H7 (cell line): ENCODE results near the gene MDM4. TPM values are rescaled to one million over a fixed set of nuclear protein-coding genes. Genes with fewer than 3 reads are reported as not detected.
"Not testable (repeated sequence)": the region's sequence is repeated elsewhere in the genome, so short reads cannot be mapped to it uniquely, and the experiment has no call there.

Source experiments
- DNase-seq: peaks from one replicate; pipeline ENCODE4 v3.0.0; 2012
- H3K27me3 ChIP-seq: 2 replicates; pipeline ENCODE4 v1.6.0; 2011; ENCODE audit warnings: mild to moderate bottlenecking, low read length; ENCODE audit not compliant: control insufficient read depth, insufficient read depth
- H3K36me3 ChIP-seq: replicated peaks from 2 replicates; pipeline ENCODE4 v1.5.1; 2011; ENCODE audit warnings: low read length; ENCODE audit not compliant: control insufficient read depth, insufficient read depth
- H3K4me3 ChIP-seq: 2 replicates; pipeline ENCODE4 v1.5.1; 2011; ENCODE audit warnings: low read depth, mild to moderate bottlenecking, control low read depth, low read length, moderate library complexity; ENCODE audit not compliant: insufficient read depth
- total RNA-seq: library from RNA; depleted of rRNA; stranded (reverse); fragments of >200 nt; shearing (Covaris generic); gene quantifications from 2 replicates; pipeline ENCODE4 v1.2.3, GENCODE V29; 2014

The MDM4 gene
- total RNA-seq, 1 experiment from 2014 or later = 15.9 TPM

DNA sequence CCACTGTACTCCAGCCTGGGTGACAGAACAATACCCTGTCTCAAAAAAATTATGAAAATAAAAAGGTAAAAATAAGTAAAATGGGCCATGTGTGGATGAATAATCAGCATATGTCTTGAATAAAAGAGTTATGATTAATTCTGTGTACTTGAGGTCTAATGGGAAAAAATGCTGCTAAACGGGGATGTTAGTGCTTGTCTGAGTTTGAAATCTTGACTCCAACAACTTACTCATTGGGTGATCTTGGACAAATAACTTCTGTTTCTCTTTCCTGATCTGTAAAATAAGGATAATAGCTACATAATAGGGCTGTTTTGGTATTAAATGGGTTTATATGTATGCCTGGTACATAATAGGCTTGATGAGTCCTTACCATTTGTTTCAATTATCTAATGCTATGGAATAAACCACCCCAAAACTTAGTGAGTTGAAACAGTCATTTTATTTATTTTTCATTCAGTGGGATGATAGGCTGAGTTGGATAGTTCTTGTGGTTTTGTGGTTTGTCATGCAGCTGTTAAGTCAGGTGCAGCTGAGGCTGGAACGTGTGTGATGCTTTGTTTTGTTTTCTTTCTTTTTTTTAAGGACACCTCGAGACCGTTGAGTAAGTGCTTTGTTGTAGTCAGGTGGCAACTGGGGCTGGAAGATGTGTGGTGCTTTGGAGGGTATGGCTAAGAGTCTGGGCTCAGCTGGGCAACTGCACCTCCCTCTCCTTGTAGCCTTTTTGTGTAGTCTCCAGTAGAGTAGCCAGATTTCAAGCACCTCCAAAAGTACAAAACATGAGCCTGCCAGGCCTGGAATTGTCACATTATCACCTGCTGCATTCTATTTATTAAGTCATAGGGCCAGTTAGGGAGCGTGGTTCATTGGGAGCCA is 4.9 kb downstream of the MDM4 start:
- H3K36me3 ChIP-seq = peaks cover 5% of the 10 kb centered on the region
- no peak for DNase-seq
- H3K4me3 ChIP-seq = no peak overlapping the region
- no peaks in the 10 kb centered on the region for H3K27me3 ChIP-seq

DNA sequence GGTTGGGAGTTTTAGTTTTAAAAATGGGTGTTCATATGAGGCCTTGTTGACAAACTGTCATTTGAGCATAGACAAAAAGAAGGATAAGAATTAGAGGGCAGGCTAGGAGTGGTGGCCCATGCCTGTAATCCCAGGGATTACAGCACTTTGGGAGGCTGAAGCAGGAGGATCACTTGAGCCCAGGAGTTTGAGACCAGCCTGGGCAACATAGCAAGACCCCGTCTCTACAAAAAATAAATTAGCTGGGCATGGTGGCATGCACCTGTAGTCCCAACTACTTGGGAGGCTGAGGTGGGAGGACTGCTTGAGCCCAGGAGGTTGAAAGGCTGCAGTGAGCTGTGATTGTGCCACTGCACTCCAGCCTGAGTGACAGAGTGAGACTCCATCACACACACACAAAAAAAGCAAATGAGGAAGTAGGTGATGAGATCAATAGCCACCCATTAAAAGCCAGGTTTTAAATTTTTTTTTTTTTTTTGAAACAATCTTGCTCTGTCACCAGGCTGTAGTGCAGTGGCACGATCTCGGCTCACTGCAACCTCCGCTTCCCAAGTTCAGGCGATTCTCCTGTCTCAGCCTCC is 5.8 kb downstream of the MDM4 start:
- not testable (repeated sequence) for DNase-seq, H3K4me3 ChIP-seq, H3K36me3 ChIP-seq, H3K27me3 ChIP-seq

DNA sequence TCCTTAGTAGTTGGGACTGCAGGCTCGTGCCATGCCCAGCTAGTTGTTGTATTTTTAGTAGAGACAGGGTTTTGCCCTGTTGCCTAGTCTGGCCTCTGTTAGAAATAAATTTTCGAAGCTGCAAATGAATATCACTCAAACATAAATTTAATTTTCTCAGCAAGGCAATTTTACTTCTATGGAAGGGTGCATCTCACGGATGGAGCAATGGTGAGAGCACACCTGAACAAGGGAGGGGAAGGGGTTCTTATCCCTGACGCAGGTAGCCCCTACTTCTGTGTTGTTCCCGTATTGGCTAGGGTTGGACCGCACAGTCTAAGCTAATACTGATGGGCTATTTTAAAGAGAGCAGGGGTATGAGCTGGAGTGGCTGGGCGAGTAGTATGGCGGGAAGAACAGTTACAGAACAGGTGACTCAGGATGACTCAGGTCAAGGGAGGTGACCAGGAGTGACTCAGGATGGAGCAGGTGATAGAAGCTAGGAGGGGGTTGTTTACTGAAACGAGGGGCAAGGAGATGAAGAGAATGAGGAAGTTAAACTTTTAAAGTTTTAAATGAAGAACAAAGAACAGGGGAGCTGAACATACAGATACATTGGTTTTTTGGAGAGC is 7.5 kb downstream of the MDM4 start:
- H3K36me3 ChIP-seq = peaks cover 9% of the 10 kb centered on the region
- H3K27me3 ChIP-seq = no peaks in the 10 kb centered on the region
- DNase-seq = no peak
- H3K4me3 ChIP-seq = no peak overlapping the region

DNA sequence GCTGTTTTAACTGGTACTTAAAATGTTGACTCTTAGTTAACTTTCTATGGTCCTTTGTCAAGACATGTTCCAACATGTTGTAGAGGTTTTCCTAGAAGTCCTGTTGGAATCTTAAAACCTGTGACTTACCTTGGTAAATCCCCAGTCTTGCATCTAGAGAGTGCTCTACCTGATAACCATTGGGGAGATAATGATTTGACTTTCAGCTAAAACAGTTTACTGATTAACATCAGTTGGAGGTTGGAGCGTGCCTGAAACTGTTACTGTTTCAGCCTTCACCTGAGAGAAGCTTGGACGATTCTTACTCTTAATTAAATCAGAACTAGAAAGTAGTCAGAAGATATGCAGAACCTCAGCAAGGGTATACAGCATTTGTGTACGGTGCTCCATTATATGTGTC is 8.8 kb downstream of the MDM4 start:
- DNase-seq = no peak
- Histone ChIP-seq H3K4me3 (no peak overlapping the region), H3K27me3 (no peaks in the 10 kb centered on the region), H3K36me3 (peaks cover 19% of the 10 kb centered on the region)

DNA sequence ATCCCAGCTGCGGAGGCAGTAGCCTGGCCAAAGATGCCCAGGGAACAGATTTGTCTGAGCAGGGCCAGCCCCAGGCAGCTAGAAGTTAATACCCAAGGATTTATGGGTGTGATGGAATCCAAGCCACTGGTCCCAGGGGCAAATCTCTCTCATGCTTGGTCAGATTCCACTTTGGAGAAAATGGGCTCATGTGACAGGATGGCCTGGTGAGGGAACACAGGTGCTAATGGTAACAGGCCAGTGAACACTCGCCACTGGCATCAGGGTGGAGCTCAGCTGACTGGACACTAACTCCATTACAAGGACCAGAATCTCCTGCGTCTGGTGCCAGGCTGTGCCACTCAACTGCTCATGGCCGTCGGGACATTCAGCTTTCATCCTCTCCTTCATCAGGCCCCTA is 12.0 kb downstream of the MDM4 start:
- Histone ChIP-seq H3K27me3 (no peaks in the 10 kb centered on the region), H3K4me3 (no peak overlapping the region), H3K36me3 (peaks cover 34% of the 10 kb centered on the region)
- DNase-seq = no peak

DNA sequence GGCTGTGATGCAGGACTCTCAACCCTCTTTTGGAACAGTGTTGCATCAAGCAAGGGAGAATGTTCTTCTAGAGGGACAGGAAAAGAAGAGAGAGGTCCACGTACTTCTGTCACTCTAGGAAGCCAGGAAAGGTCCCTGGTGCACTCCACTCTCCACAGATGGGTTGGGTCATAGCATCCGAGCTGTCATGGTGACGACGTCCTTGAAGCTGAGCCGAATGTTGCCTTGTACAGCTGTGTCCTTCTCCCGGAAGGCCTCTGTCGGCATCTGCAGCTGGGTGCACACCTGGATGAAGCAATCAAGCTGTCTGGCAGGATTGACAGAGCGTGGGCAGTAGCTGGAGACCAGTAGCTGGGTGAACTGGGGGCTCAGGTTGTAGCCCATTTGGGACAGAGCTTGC is 12.5 kb downstream of the MDM4 start:
- Histone ChIP-seq H3K36me3 (peaks cover 35% of the 10 kb centered on the region), H3K4me3 (no peak overlapping the region)

DNA sequence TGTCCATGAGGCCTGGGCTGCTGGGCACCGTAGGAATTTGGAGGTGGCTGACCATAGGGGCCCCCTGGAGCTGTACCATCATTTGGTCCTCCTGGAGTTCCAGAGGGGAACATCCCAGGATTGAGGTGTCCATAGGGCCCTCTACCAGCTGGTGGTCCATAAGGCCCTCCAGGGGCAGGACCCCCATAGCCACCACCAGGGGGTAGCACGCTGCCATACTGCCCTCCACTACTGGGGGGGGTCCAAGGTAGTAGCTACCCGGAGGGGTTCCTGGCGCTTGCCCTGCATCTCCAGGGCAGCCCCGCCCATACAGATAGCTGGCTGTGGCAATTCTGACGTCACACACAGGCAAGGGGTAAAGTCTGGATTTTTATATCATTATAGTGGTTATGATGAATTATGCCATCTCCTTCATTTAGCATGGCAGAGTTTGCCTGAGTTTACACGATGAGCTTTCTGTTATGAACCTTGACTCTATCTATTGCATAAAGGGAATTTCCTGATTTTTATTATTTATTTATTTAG is 13.2 kb downstream of the MDM4 start:
- H3K36me3 ChIP-seq = peaks cover 37% of the 10 kb centered on the region
- H3K4me3 ChIP-seq = no peak overlapping the region
- peak; percentile 19 for DNase-seq
- no peaks in the 10 kb centered on the region for H3K27me3 ChIP-seq

More for the DNA sequence above, 12.5 kb downstream of the MDM4 start:
- no peaks in the 10 kb centered on the region for H3K27me3 ChIP-seq
- no peak for DNase-seq

DNA sequence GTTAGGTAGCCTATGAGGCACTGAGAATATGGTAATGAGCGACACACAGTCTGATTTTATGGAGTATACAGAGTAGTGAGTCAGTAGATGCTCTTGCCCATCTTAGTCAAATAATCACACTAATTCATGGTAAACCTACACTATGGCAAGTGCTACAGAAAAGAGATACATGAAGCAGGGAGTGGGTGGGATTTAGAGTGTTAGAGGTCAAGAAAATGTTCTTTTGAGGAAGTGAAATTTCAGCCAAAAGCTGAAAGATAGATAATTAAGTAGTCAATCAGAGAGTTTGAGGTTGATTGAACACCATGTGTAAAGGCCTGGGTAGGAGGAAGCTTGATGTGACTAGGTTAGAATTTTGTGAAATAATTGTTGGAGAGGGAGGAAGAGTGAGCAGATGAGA is 14.7 kb downstream of the MDM4 start:
- H3K36me3 ChIP-seq = peaks cover 38% of the 10 kb centered on the region
- no peak overlapping the region for H3K4me3 ChIP-seq
- no peak for DNase-seq
- H3K27me3 ChIP-seq = no peaks in the 10 kb centered on the region

DNA sequence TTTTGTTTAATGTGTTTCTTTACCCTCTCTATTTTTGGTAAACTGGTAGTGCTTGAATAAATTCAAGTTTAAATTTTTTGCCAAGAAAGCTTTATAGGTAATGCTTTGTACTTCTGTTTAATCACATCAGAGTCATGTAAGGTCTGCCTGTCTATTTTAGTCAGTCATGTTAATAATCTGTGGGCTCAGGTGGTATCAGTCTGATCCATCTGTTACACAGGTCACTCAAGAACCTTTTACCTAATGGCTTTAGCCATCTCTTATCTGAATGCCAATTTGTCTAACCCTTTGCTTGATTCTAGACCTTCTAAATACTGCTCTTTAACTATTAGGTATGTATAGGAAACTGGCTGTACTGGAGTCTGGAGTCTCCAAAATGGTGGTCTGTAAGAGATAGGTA is 16.6 kb downstream of the MDM4 start:
- Histone ChIP-seq H3K36me3 (peaks cover 39% of the 10 kb centered on the region), H3K27me3 (no peaks in the 10 kb centered on the region), H3K4me3 (no peak overlapping the region)
- DNase-seq = no peak

DNA sequence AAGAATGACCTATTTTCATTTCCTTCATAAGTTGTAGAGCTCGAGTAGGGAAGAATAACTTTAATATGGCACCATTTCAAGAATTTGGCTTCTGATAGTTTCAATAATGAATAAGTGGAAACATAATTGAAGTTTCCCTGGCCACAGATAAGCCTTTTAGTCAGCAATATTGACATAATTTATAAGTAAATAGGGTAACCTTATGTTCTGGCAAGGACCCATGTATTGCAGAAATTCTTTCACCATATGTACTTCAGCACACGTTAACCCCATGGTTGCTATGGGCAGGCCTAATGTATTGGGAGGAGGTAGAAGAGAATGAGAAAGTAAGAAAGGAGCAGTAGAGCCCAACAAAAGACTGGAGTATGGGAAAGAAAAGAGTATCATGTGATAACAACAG is 25.4 kb downstream of the MDM4 start:
- DNase-seq = no peak
- Histone ChIP-seq H3K27me3 (no peaks in the 10 kb centered on the region), H3K36me3 (peaks cover 31% of the 10 kb centered on the region), H3K4me3 (no peak overlapping the region)

DNA sequence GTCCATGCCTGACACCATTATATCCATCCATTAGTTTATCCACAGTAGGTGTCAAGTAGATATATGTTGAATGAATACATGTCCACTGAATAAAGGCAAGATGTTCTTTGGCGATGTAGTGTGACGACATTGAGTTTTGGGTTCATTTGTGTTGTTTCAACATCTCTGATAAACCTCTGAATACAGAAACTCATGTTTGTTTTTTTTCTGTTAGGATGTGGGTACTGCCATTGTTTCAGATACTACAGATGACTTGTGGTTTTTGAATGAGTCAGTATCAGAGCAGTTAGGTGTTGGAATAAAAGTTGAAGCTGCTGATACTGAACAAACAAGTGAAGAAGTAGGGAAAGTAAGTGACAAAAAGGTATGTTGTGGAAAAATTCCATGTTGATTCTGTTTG is 28.1 kb downstream of the MDM4 start:
- peaks cover 36% of the 10 kb centered on the region for H3K36me3 ChIP-seq
- H3K27me3 ChIP-seq = no peaks in the 10 kb centered on the region
- no peak for DNase-seq
- no peak overlapping the region for H3K4me3 ChIP-seq

DNA sequence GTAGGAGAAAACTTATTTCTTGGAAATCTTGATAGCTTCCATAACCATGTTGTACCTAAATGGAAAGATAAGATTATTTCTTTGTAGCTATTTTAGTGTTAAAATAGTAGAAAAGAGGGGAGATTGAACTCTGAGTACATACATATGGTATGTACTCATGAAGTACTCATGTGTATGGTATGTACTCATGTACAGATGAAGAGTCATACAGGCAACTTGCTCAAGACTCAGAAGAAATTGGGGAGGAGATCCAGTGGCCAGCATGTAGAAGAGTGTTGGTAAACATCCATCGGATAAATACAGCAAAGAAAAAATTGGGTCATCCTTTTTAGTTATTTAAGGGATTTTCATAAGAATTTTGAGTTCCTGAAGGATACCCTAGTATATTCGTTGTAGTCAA is 29.0 kb downstream of the MDM4 start:
- Histone ChIP-seq H3K27me3 (no peaks in the 10 kb centered on the region), H3K4me3 (no peak overlapping the region), H3K36me3 (peaks cover 43% of the 10 kb centered on the region)
- DNase-seq = no peak

DNA sequence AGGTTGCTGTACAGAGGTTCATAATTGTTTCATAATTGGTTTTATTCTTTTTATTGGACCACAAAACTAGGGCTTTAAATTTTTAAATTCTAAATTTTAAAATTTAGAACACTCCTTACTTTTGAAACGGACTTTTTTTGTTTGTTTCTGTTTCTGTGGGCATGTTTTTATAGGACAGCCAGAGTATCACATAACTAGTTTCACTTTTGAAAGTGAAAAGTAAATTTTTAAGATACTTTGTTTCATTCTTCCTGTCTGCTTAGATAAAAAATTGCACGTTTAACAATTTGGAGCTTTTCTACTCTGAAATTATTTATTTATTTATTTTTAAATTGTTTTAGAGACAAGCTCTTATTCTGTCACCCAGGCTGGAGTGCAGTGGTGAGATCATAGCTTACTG is 29.7 kb downstream of the MDM4 start:
- no peaks in the 10 kb centered on the region for H3K27me3 ChIP-seq
- H3K36me3 ChIP-seq = peaks cover 43% of the 10 kb centered on the region
- no peak overlapping the region for H3K4me3 ChIP-seq
- DNase-seq = no peak

DNA sequence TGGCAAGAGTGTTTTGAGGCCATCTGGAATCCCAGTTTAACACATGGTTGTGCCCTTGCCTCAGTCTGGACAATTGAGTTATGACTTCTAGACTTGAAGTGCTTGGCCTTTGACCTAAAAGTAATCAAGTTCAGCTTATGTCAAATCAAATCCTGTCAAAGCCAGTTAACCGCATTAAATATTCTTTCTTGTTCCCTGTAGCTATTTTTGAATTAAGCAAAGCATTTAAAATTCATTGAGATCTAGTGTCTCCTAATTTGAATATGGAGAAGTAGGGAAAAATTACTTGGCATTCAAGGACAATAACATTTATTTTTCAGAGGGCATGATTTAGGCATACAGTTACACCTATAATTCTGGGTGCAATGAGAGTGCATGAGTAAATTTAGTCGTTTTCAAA is 32.1 kb downstream of the MDM4 start:
- H3K4me3 ChIP-seq = no peak overlapping the region
- no peak for DNase-seq
- peaks cover 35% of the 10 kb centered on the region for H3K36me3 ChIP-seq

DNA sequence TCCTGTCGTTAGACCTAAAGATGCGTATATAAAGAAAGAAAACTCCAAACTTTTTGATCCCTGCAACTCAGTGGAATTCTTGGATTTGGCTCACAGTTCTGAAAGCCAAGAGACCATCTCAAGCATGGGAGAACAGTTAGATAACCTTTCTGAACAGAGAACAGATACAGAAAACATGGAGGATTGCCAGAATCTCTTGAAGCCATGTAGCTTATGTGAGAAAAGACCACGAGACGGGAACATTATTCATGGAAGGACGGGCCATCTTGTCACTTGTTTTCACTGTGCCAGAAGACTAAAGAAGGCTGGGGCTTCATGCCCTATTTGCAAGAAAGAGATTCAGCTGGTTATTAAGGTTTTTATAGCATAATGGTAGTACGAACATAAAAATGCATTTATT is 33.1 kb downstream of the MDM4 start:
- DNase-seq = no peak
- H3K4me3 ChIP-seq = no peak overlapping the region
- H3K27me3 ChIP-seq = no peaks in the 10 kb centered on the region
- H3K36me3 ChIP-seq = peaks cover 30% of the 10 kb centered on the region

More for the DNA sequence above, 32.1 kb downstream of the MDM4 start:
- no peaks in the 10 kb centered on the region for H3K27me3 ChIP-seq
